GM12874 (cell line): ENCODE results near the gene CELF6.

Source experiments
- TF ChIP-seq, protein P1 (sequence below): IDR thresholded peaks from 2 replicates; pipeline ENCODE4 v1.5.1; 2011; ENCODE audit warnings: low read depth, mild to moderate bottlenecking, control low read depth, low read length, moderate library complexity; ENCODE audit not compliant: insufficient read depth

The CELF6 gene

DNA sequence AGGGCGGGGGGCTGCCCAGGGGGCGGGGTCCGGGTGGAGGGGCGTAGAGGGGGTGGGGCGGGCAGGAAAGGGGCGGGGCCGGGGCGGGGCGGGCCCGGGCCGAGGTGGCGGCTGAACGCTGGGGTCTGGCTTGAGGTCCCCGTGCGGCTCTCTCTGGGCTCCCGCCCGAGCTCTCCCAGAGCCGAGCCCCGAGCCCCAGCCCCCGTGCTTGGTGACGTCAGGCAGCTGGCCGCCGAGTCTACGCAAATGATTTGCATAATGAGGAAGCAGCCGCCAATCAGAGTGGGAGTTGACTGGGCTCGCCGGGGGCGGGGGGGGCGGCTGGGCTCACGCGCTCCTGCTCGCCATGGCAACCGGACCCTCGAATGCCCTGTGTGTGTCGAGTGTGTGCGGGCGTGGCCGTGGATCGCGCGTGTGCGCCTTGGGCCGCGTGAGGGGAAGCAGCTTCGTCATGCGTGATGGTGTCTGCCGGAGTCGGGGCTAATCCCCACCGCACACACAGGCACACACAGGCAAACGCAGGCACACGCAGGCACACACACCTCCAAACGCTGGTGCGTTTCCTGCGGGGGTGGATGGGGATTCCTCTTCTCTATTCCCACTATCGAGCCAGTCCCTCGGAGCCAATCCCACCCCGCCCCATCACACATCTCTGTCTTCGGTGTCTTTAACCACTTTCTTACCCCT lies at the start of gene CELF6:
Gene CELF6, minus strand, starts transcription at position 173 of the 687 bp plus-strand sequence. CDS start 283 bp downstream, outside the sequence.
- TF ChIP-seq, protein P1, sequence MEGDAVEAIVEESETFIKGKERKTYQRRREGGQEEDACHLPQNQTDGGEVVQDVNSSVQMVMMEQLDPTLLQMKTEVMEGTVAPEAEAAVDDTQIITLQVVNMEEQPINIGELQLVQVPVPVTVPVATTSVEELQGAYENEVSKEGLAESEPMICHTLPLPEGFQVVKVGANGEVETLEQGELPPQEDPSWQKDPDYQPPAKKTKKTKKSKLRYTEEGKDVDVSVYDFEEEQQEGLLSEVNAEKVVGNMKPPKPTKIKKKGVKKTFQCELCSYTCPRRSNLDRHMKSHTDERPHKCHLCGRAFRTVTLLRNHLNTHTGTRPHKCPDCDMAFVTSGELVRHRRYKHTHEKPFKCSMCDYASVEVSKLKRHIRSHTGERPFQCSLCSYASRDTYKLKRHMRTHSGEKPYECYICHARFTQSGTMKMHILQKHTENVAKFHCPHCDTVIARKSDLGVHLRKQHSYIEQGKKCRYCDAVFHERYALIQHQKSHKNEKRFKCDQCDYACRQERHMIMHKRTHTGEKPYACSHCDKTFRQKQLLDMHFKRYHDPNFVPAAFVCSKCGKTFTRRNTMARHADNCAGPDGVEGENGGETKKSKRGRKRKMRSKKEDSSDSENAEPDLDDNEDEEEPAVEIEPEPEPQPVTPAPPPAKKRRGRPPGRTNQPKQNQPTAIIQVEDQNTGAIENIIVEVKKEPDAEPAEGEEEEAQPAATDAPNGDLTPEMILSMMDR = no peak

DNA sequence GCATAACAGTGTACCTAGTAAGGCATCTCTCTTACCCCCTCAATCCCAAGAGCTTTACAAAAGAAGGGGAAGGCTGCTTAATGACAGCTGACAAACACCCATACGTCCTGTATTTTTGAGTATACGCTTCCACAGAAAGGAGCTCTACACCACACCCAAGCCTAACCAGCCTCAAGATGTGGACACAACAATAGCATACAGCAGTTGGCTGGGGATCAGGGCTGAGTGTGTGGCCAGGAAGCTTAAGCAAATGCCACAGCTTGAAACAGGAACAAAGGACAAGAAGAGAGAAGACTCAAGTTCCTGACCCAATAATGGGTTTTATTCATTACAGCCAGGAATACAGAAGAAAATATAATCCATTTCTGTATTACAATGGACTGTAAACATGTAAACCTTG lies 48.9 kb upstream of the CELF6 start:
- TF ChIP-seq, protein P1 = no peak

DNA sequence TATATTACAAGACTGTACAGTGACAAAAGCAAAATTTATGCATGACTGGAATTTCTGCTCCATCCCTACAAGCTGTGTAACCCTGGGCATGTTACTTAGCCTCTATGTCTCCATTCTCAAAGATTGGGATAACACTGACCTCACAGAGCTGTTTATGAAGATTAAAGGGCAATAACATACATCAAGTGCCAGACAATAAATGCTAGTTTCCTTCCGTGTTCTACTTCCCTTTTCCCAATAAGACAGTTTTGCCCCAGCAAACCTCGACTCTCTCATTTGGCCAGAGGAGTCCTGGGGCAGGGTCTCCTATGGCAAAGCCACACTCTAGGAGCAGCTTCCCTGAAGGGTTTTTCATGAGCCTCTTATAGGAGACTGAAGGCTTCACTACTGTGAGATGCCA lies 48.4 kb upstream of the CELF6 start:
- TF ChIP-seq, protein P1 = no peak

DNA sequence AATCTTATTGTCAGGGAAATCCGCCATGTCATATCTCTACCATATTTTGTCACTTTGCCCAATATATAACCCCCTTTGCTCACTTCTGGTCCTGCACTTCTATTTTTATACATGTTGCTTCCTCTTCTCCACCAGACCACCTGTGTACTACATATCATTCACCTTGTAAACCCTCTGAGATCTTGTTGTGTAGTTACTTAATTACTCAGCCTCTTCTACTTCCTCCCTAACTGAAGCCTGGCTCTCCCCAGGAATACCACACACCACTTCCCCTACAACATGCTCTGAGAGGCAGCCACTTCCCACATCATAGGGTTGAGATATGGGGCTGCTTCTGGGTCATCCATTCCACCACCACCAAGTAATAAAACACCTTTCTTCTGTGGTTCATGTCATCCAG lies 45.9 kb upstream of the CELF6 start:
- TF ChIP-seq, protein P1 = no peak

DNA sequence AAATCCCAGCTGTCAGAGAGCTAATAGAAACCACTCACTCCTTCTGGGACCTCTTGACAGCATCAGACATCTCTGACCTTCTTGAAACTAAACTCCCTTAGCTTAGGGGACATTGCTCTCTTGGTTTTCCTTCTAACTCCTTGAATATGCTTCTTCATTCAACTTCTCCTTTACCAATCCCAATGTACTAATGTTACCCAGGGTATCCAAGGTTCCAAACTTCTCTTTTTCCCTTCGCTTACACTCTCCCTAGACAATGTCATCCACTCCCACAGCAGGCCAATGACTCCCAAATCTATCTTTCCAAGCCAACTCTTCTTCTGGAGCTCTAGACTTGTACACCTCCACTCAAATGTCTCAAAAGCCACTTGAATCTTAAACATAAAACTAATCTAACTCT lies 41.2 kb upstream of the CELF6 start:
- TF ChIP-seq, protein P1 = no peak

DNA sequence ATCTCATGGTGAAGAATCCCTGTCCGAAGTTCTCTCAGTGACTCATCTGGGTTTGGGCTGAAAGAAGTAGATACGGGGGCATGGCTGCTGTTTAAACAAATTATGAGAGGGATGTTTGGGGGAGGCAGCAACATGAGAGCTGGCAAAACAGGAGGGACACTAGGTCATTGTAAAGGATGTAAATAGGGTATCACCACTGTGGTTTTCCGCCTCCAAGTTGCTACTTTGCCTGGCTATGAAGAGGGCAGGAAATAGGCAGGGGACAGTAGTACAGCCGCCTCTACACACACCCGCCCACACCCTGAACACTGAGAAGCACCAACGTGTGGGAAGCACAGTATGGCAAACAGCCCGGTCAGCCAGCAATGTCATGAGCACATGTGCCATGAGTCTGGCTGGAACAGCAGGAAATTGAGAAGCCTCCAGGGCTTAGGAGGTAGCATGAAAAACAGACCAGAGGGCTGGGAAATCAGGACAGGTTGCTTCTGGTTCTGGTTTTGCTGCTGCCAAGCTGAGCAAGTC lies 38.8 kb upstream of the CELF6 start:
- TF ChIP-seq, protein P1 = no peak

DNA sequence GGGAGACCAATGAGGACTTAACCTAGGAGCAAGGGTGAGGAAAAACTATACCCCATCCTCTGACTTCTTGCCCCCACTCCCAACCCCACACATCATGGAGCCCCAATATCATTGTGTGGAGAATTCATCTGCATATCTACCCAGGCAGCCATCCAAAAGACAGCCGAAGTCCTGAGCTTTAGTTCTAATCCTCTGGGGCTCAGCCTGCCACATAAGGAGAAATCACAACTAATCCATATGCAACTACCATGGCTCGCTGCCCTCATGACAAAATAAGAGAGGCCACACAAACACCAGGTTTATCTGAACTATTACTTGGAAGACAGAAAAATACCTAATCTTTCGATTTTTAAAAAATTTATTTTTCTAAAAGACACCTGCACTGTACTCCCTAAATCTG lies 38.2 kb upstream of the CELF6 start:
- TF ChIP-seq, protein P1 = no peak
